GM12875 (cell line): Measurements from ENCODE around the gene ZPBP2.
"Not testable (repeated sequence)": the region's sequence is repeated elsewhere in the genome, so short reads cannot be mapped to it uniquely, and the experiment has no call there.

Source experiments
- H3K4me3 ChIP-seq: one replicate; pipeline ENCODE4 v1.5.1; 2011; ENCODE audit warnings: low read depth, low read length, control low read depth
- TF ChIP-seq, protein P1 (sequence below): IDR thresholded peaks from 2 replicates; pipeline ENCODE4 v1.5.1; 2011; ENCODE audit warnings: low read depth, mild to moderate bottlenecking, control low read depth, inconsistent platforms, low read length, moderate library complexity, borderline replicate concordance; ENCODE audit not compliant: insufficient read depth

ZPBP2 gene

GRCh38 chr17:39838784-39839183 lies 29.2 kb upstream of the ZPBP2 start:
- TF ChIP-seq, protein P1, sequence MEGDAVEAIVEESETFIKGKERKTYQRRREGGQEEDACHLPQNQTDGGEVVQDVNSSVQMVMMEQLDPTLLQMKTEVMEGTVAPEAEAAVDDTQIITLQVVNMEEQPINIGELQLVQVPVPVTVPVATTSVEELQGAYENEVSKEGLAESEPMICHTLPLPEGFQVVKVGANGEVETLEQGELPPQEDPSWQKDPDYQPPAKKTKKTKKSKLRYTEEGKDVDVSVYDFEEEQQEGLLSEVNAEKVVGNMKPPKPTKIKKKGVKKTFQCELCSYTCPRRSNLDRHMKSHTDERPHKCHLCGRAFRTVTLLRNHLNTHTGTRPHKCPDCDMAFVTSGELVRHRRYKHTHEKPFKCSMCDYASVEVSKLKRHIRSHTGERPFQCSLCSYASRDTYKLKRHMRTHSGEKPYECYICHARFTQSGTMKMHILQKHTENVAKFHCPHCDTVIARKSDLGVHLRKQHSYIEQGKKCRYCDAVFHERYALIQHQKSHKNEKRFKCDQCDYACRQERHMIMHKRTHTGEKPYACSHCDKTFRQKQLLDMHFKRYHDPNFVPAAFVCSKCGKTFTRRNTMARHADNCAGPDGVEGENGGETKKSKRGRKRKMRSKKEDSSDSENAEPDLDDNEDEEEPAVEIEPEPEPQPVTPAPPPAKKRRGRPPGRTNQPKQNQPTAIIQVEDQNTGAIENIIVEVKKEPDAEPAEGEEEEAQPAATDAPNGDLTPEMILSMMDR = no peak
- H3K4me3 ChIP-seq = no peak overlapping the region

DNA sequence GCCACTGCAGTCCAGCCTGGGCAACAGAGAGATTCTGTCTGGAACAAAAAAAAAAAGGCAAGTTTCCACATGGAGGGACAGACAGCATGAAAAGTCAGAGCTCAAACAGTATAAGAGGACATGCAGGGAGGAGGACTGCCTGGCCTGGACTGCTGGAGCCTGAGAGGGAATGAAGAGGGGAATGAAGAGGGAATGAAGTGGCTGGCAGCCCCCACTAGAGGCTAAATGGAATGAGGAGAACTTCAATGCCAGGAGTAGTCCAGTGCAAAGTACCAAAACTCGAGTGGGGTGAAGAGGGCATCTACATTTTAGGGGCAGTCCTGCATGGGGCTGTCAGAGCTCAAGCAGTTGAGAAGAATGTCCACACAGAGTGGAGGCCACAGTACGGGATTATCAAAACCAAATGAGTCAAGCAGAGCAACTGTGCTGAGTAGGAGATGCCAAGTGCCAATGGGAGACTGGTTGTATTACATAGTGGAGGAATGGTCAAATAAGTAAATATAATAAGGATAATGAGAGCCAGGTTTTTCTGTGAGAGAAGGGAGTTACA lies 26.8 kb upstream of the ZPBP2 start:
- H3K4me3 ChIP-seq = no peak overlapping the region
- TF ChIP-seq, protein P1 = no peak

DNA sequence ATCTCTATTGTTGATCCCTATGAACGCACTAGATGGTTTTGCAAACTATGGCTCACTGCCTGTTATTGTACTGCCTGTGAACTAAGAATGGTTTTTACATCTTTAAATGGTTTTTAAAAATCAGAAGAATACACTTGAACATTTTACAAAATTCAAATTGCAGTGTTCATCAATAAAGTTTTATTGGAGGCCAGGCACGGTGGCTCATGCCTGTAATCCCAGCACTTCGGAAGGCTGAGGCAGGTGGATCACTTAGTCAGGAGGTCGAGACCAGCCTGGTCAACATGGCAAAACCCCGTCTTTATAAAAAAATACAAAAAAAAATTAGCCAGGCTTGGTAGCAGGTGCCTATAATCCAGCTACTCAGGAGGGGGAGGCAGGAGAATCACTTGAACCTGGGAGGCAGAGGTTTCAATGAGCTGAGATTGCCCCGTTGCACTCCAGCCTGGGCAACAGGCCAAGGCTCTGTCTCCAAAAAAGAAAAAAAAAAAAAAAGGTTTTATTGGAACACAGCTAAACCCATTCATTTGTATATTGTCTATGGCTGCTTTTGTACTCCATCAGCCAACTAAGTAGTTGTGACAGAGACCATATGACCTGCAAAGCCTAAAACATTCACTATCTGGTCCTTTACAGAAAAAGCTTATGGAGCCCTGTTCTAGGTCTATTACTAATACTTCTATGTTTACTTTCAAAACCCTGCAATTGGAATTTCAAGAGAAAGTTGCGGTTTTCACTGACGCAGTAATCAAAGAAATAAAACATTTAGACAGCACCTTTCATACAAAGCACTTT lies 22.8 kb upstream of the ZPBP2 start:
- no peak overlapping the region for H3K4me3 ChIP-seq

GRCh38 chr17:39846205-39846604 lies 21.8 kb upstream of the ZPBP2 start:
- H3K4me3 ChIP-seq = no peak overlapping the region
- TF ChIP-seq, protein P1 = no peak

More for the DNA sequence above, 22.8 kb upstream of the ZPBP2 start:
- TF ChIP-seq, protein P1 = no peak

- TF ChIP-seq, protein P1 = no peak
- no peak overlapping the region for H3K4me3 ChIP-seq
Observed at GRCh38 chr17:39848600-39848999, 19.4 kb upstream of the ZPBP2 start.

DNA sequence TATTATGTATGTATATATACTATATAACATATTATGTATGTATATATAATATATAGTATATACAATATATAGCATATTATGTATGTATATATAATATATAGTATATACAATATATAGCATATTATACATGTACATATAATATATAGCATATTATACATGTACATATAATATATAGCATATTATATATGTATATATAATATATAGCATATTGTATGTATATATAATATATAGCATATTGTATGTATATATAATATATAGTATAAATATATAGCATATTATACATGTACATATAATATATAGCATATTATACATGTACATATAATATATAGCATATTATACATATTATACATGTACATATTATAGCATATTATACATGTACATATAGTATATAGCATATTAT lies 17.8 kb upstream of the ZPBP2 start:
- not testable (repeated sequence) for H3K4me3 ChIP-seq

GRCh38 chr17:39852239-39852638 lies 15.8 kb upstream of the ZPBP2 start:
- H3K4me3 ChIP-seq = no peak overlapping the region
- TF ChIP-seq, protein P1 = no peak
